HG03571 (cell line): ENCODE results near the gene CNTRL.
A peak's percentile ranks its signal among the peaks of the same experiment; 100 is the strongest.

Experiments
- ATAC-seq: cut with Tn5 transposase; IDR thresholded peaks from one replicate; pipeline ENCODE4 v1.9.1; 2021; ENCODE audit not compliant: unreplicated experiment

Gene CNTRL

GRCh38 chr9:121201045-121201737 is 126.4 kb downstream of the CNTRL start:
- peak; percentile 20 for ATAC-seq

GRCh38 chr9:121201738-121202533 is 127.2 kb downstream of the CNTRL start, which contains the start of gene RAB14:
RAB14 (minus strand) TSS chr9:121201869; CDS start chr9:121193412, 8,457 bp downstream.
- peak; percentile 84 for ATAC-seq

- no peak for ATAC-seq
Measured at GRCh38 chr9:121204121-121204520, 129.4 kb downstream of the CNTRL start.

- no peak for ATAC-seq
Measured at GRCh38 chr9:121204611-121205010, 129.9 kb downstream of the CNTRL start.

GRCh38 chr9:121206516-121207370 is 132.0 kb downstream of the CNTRL start:
- ATAC-seq: peak; percentile 39

GRCh38 chr9:121207371-121207940 is 132.7 kb downstream of the CNTRL start:
- peak; percentile 89 for ATAC-seq

- no peak for ATAC-seq
Measured at GRCh38 chr9:121210536-121210935, 135.8 kb downstream of the CNTRL start.

- no peak for ATAC-seq
Measured at GRCh38 chr9:121213136-121213806, 138.5 kb downstream of the CNTRL start.

- no peak for ATAC-seq
Measured at GRCh38 chr9:121214005-121214404, 139.2 kb downstream of the CNTRL start.

- no peak for ATAC-seq
Measured at GRCh38 chr9:121216271-121216805, 141.6 kb downstream of the CNTRL start.

- ATAC-seq: peak; percentile 75
Measured at GRCh38 chr9:121217609-121218292, 143.0 kb downstream of the CNTRL start.

GRCh38 chr9:121218357-121219027 is 143.7 kb downstream of the CNTRL start:
- ATAC-seq: no peak

GRCh38 chr9:121219530-121219929 is 144.8 kb downstream of the CNTRL start:
- ATAC-seq: no peak

GRCh38 chr9:121220996-121221663 is 146.4 kb downstream of the CNTRL start:
- ATAC-seq: no peak

- no peak for ATAC-seq
Measured at GRCh38 chr9:121221664-121222055, 146.9 kb downstream of the CNTRL start.

- no peak for ATAC-seq
Measured at GRCh38 chr9:121222524-121223171, 147.9 kb downstream of the CNTRL start.

- ATAC-seq: no peak
Measured at GRCh38 chr9:121225240-121225639, 150.5 kb downstream of the CNTRL start.

GRCh38 chr9:121226175-121226574 is 151.4 kb downstream of the CNTRL start:
- no peak for ATAC-seq
